Type B pancreatic cell (in vitro differentiated cells): ENCODE results near the gene PRKCB. TPM values are rescaled to one million over a fixed set of nuclear protein-coding genes. Genes with fewer than 3 reads are reported as not detected.

Experiments
- DNase-seq: peaks from one replicate; pipeline ENCODE4 v3.0.0; 2021; ENCODE audit warnings: mixed read lengths; ENCODE audit not compliant: unreplicated experiment; ENCODE audit errors: extremely low spot score
- H3K27ac Mint-ChIP-seq: 2 replicates; pipeline ENCODE4 v1.8.0; 2021; ENCODE audit warnings: mild to moderate bottlenecking, mixed read lengths
- H3K27me3 Mint-ChIP-seq: 2 replicates; pipeline ENCODE4 v1.8.0; 2021; ENCODE audit warnings: mixed read lengths
- H3K36me3 Mint-ChIP-seq: 2 replicates; pipeline ENCODE4 v1.8.0; 2021; ENCODE audit warnings: mixed read lengths
- H3K4me1 Mint-ChIP-seq: one replicate; pipeline ENCODE4 v1.8.0; 2021; ENCODE audit warnings: mixed read lengths; ENCODE audit not compliant: unreplicated experiment
- H3K4me3 Mint-ChIP-seq: 2 replicates; pipeline ENCODE4 v1.8.0; 2021; ENCODE audit warnings: mild to moderate bottlenecking, mixed read lengths
- H3K9me3 Mint-ChIP-seq: 2 replicates; pipeline ENCODE4 v1.8.0; 2021; ENCODE audit warnings: mixed read lengths
- total RNA-seq: library from RNA; stranded (reverse); gene quantifications from 2 replicates; pipeline ENCODE4 v1.2.1, GENCODE V29; 2021; ENCODE audit warnings: low replicate concordance
- TF ChIP-seq, protein P1 (sequence below): fragments of 200-600 bp; sonication (generic); conservative IDR thresholded peaks from 2 replicates; pipeline ENCODE4 v1.5.0; 2021; ENCODE audit warnings: antibody characterized with exemption, mild to moderate bottlenecking

PRKCB gene
- total RNA-seq, 1 donor from 2014 or later = 10.2 TPM

DNA sequence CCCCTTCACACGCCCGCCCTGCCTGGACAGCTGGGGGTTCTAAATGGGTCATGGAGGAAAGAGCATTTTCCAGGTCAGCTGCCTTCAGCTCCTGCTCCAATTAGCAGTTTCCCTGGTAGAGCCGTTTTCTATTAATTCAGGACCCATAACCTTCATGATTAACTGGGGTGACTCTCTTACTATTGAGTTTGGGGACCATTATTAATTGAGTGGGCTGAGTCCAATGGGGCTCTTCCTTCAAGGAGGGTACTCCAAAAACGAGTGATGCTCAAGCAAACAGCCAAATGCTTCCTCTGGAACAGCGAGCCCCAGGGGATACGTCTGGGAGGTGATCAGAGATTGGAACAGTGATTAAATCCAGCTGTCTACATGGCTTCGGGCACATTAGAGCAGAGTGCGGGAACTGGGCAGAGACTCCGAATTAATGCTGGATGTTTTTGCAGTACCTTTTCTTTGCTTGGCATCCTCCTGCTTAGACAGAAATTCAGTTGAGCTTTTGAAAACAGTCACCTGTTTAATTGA is 352.3 kb downstream of the PRKCB start:
- no peak overlapping the region for H3K27ac Mint-ChIP-seq
- no peaks in the 10 kb centered on the region for H3K9me3 Mint-ChIP-seq
- no peak for DNase-seq
- H3K4me3 Mint-ChIP-seq = no peak overlapping the region
- peaks cover 13% of the 10 kb centered on the region for H3K27me3 Mint-ChIP-seq
- TF ChIP-seq, protein P1, sequence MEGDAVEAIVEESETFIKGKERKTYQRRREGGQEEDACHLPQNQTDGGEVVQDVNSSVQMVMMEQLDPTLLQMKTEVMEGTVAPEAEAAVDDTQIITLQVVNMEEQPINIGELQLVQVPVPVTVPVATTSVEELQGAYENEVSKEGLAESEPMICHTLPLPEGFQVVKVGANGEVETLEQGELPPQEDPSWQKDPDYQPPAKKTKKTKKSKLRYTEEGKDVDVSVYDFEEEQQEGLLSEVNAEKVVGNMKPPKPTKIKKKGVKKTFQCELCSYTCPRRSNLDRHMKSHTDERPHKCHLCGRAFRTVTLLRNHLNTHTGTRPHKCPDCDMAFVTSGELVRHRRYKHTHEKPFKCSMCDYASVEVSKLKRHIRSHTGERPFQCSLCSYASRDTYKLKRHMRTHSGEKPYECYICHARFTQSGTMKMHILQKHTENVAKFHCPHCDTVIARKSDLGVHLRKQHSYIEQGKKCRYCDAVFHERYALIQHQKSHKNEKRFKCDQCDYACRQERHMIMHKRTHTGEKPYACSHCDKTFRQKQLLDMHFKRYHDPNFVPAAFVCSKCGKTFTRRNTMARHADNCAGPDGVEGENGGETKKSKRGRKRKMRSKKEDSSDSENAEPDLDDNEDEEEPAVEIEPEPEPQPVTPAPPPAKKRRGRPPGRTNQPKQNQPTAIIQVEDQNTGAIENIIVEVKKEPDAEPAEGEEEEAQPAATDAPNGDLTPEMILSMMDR = no peak
- H3K4me1 Mint-ChIP-seq = no peaks in the 10 kb centered on the region
- H3K36me3 Mint-ChIP-seq = no peaks in the 10 kb centered on the region

DNA sequence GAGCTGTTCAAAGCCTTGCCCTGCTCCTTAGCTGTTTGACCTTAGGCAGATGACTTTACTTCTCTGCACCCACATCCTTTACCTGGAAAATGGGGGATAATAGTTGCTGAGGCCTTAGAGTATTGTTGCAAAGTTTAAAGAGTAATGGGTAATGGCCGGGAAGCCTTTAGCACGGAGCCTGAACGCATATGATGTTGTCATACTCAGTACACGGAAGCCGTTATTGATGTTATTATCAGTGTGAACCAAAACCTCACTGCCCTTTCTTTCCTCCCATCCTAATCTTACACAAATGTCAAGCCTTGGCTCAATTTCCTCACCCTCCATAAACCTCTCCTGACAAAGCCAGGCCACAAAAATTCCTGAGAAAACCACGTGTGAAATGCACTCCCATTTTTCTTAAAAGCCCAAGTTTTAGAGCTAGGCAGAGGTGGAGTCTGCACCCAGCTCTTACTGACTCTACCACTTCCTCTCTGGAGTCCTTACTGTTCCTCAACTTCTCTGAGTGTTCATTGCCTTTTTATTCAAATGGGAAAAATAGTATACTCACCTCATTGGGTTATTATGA is 353.1 kb downstream of the PRKCB start:
- H3K27me3 Mint-ChIP-seq = peaks cover 13% of the 10 kb centered on the region
- H3K4me3 Mint-ChIP-seq = no peak overlapping the region
- H3K36me3 Mint-ChIP-seq = no peaks in the 10 kb centered on the region
- no peak for DNase-seq
- no peaks in the 10 kb centered on the region for H3K9me3 Mint-ChIP-seq
- no peak overlapping the region for H3K27ac Mint-ChIP-seq
- H3K4me1 Mint-ChIP-seq = no peaks in the 10 kb centered on the region
- TF ChIP-seq, protein P1 = no peak

DNA sequence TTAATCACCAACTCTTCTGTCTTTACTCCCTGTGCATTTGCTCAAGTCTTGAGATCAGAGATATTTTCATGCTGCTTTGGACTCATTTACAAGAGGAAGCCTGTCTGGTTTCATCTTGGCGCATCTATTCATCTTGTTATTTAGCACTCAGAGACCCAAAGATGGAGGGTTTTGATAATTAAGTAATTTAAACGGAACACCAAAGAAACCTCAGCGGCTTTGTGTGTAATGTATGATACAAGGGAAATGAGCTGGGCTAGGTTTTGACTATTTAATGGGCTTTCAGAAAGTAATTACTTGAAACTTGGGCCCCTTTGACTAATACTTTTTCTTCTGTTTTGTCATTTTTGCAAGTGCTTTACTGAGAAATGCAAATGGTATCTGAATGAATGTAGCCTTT is 354.2 kb downstream of the PRKCB start:
- Mint-ChIP-seq H3K27ac (no peak overlapping the region), H3K4me1 (no peaks in the 10 kb centered on the region), H3K36me3 (no peaks in the 10 kb centered on the region), H3K27me3 (peaks cover 13% of the 10 kb centered on the region), H3K9me3 (no peaks in the 10 kb centered on the region), H3K4me3 (no peak overlapping the region)
- no peak for DNase-seq
- TF ChIP-seq, protein P1 = no peak

DNA sequence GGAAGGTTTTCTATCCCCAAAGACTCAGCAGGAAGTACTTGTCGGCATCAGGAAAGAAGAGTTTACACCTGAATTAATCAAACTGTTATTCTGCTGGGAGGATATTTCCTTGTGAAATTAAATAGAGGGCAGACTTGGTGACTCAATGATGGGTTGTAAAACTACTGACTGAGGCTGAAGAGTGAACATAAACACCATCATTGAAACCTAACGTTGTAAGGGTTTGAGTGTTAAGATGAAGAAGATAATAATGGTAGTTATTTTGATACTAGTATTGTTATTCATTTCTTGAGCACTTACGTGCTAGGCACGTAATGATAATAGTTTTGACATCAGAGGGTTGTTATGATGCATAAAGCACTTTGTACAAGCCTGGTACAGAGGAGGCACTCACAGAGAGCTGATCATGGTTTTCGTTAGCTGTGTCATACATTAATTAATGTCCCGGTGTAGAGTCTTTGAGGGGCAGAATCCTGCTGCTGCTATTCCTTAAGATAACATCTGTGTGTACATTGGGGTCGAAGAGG is 356.2 kb downstream of the PRKCB start:
- Mint-ChIP-seq H3K36me3 (no peaks in the 10 kb centered on the region), H3K27me3 (peaks cover 14% of the 10 kb centered on the region), H3K4me3 (no peak overlapping the region), H3K27ac (no peak overlapping the region), H3K9me3 (no peaks in the 10 kb centered on the region), H3K4me1 (no peaks in the 10 kb centered on the region)
- TF ChIP-seq, protein P1 = no peak
- no peak for DNase-seq

DNA sequence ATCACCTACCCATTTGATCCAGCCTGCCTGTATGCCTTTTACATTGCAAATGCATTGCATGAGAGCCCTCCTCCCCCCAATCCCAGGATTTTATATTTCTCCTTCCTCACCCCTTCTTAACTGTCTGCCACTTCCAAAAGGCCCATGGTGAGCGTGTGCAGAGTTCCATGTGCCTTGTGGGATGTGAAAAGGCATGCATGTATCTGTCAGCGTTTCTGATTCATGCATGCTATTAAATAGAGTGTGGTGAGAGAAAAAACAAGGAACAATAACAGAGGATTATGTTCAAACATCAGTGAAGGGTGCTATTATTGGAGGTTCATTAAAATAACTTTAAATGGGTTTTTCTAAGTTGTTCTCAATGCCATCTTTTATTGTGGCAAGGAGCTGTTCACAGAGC is 359.4 kb downstream of the PRKCB start:
- TF ChIP-seq, protein P1 = no peak

More for the DNA sequence above, 359.4 kb downstream of the PRKCB start:
- no peak for DNase-seq
- H3K27ac Mint-ChIP-seq = no peak overlapping the region
- H3K4me3 Mint-ChIP-seq = no peak overlapping the region
- no peaks in the 10 kb centered on the region for H3K36me3 Mint-ChIP-seq
- H3K27me3 Mint-ChIP-seq = peaks cover 7% of the 10 kb centered on the region
- H3K9me3 Mint-ChIP-seq = no peaks in the 10 kb centered on the region
- no peaks in the 10 kb centered on the region for H3K4me1 Mint-ChIP-seq
